ENCODE measurements around the gene KCNK3.

KCNK3 gene

DNA sequence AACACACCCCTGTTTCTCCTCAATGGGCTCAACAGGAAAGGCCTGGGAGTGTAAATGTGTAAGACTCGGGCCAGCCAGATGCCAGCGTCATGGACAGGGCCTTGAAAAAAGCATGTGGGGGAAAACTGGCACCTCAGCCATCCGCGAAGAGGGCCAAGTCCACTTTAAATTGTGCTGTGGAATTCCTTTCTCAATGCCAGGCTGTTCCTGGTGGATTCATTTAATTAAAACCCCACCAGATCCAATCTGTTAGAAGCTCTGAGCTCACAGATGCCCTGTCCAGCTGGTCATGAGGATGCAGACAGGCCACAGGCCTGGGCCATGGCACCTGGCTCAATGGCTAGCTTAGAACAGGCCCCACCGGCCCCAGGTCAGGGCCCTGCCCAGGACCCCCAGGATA, 24.8 kb downstream of the KCNK3 start:
- Histone ChIP-seq H2AK5ac (ENCODE audit: low read length, severe bottlenecking) (no peak overlapping the region), H3K4ac (ENCODE audit: low read depth in 1 of 2, low read length in 2 of 2) (no peak overlapping the region), H3K4me3 (ENCODE audit: insufficient read depth in 1 of 2, low read depth in 1 of 2, low read length in 2 of 2) (no peak overlapping the region), H3K18ac (ENCODE audit: low read depth in 1 of 2, low read length in 2 of 2) (no peak overlapping the region), H3K27me3 (ENCODE audit: control insufficient read depth in 1 of 2, insufficient read depth in 1 of 2, low read length in 2 of 2) (peaks cover 0 to 8% of the 10 kb centered on the region in 2 experiments), H2BK120ac (ENCODE audit: low read depth, low read length) (no peak overlapping the region), H3K9ac (ENCODE audit: low read length) (no peak overlapping the region), H3K4me1 (ENCODE audit: control insufficient read depth, insufficient read depth, low read depth, low read length) (peaks cover 20% of the 10 kb centered on the region), H3K9me3 (ENCODE audit: control insufficient read depth, low read length) (peaks cover 3% of the 10 kb centered on the region), H3K14ac (ENCODE audit: low read length in 2 of 2) (no peak overlapping the region), H2BK12ac (ENCODE audit: low read length in 2 of 2) (peak overlapping the region in 1 of 2 experiments; percentile 29), H3K4me2 (ENCODE audit: low read length, poor library complexity, severe bottlenecking) (no peak overlapping the region), H3K79me1 (replicated peaks; ENCODE audit: low read length, poor library complexity, severe bottlenecking) (no peaks in the 10 kb centered on the region), H2AFZ (ENCODE audit: low read depth, low read length) (no peak overlapping the region), H2BK5ac (ENCODE audit: low read depth, low read length, poor library complexity, severe bottlenecking) (no peak overlapping the region), H4K91ac (ENCODE audit: low read length) (no peak overlapping the region), H3K27ac (ENCODE audit: low read length, poor library complexity, severe bottlenecking) (no peak overlapping the region), H4K8ac (ENCODE audit: low read length) (no peak overlapping the region), H2BK15ac (ENCODE audit: low read depth, poor library complexity, severe bottlenecking) (no peak overlapping the region), H3K36me3 (ENCODE audit: control insufficient read depth in 1 of 2, insufficient read depth in 2 of 2, low read depth in 1 of 2, low read length in 2 of 2) (no peaks in the 10 kb centered on the region), H3K23ac (ENCODE audit: low read length in 2 of 2) (no peak overlapping the region)
- no peak for DNase-seq
- WGBS, result 91% methylated on average over 5 of the region's 5 CpGs

DNA sequence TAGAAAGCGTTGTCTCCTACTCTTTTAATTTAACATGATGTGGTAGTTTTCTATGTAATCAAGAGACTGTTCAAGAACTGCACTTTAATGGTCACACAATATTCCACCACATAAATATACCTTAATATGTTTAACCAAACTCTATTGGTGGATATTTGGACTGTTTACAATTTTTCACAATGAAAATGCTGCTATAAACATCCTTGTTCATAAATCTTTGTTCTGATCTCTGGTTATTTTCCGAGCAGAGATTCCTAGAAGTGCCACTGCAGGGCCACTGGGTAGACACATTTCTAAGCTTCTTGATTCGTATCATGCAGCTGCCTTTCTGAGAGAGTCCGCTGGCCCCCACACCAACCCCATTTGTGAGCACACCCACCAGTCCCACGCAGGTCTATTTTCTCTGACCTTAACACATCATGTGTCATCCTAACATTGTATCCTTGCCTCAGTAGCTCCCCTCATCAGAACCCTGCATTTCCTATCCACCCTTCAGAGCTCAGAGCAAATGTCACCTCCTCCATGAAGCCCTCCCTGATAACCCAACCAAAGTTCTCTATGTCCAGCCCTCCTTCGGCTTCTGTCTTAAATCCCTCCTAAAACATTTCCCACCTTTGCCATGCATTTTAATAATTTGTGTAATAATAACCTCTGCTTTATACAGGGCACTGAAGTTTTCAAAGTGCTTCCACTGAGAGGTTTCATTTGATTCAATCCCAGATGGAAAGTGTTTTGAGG, 26.6 kb downstream of the KCNK3 start:
- peak; percentile 33 for DNase-seq
- WGBS, result 61% methylated on average over 4 of the region's 6 CpGs
- H3K23ac ChIP-seq (ENCODE audit: low read length in 2 of 2), result no peak overlapping the region

DNA sequence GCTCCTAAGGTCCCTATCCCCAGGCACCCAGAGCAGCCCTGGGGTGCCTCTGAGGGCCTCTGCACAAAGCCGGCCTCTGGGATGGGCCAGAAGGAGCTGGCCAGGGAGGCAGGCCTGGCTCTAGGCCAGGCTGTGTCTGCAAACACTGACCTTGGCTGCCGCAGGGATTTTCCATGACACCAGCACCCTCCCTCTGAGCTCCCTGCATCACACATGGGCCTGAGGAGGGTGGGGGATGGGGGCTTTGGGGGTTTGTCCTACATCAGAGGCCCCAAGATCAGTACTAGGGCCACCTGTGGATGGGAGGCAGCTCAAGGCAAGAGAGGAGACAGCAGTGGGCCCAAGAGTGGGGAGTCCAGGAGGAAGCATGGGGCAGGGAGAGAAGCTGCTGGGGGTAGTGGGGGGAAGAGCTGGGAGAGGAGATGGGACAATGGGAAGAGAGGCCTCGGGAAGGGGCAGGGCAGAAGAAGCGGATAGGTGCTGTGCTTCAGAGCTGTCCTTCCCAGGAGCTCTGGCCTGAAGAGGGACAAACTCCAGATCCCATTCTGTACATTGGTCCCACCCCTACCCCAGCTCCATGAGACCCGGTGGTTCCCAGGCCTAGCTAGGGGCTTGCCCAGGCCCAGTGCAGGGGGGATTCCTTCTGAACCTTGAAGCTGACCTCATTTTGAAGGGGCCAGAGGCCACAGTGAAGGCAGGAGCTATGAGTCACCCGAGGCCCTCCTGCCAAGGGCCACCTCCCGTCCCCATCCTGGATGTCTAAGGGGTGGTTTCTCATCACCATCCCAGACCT, 28.0 kb downstream of the KCNK3 start:
- Histone ChIP-seq H4K8ac (ENCODE audit: low read length) (peak overlapping the region; percentile 5), H3K79me1 (replicated peaks; ENCODE audit: low read length, poor library complexity, severe bottlenecking) (no peaks in the 10 kb centered on the region), H2AFZ (ENCODE audit: low read depth, low read length) (no peak overlapping the region), H3K4me1 (ENCODE audit: control insufficient read depth, insufficient read depth, low read depth, low read length) (peaks cover 31% of the 10 kb centered on the region), H2BK120ac (ENCODE audit: low read depth, low read length) (no peak overlapping the region), H2BK5ac (ENCODE audit: low read depth, low read length, poor library complexity, severe bottlenecking) (no peak overlapping the region), H2AK5ac (ENCODE audit: low read length, severe bottlenecking) (no peak overlapping the region), H3K9ac (ENCODE audit: low read length) (peak overlapping the region; percentile 56), H3K14ac (ENCODE audit: low read length in 2 of 2) (peak overlapping the region in 1 of 2 experiments; percentile 45), H3K27ac (ENCODE audit: low read length, poor library complexity, severe bottlenecking) (no peak overlapping the region), H3K4me3 (ENCODE audit: insufficient read depth in 1 of 2, low read depth in 1 of 2, low read length in 2 of 2) (no peak overlapping the region), H3K27me3 (ENCODE audit: control insufficient read depth in 1 of 2, insufficient read depth in 1 of 2, low read length in 2 of 2) (no peaks in the 10 kb centered on the region), H4K91ac (ENCODE audit: low read length) (peak overlapping the region; percentile 67), H3K18ac (ENCODE audit: low read depth in 1 of 2, low read length in 2 of 2) (peak overlapping the region; percentile 1 to 82), H2BK15ac (ENCODE audit: low read depth, poor library complexity, severe bottlenecking) (peak overlapping the region; percentile 15), H3K4me2 (ENCODE audit: low read length, poor library complexity, severe bottlenecking) (no peak overlapping the region), H2BK12ac (ENCODE audit: low read length in 2 of 2) (peak overlapping the region; percentile 20 to 81), H3K4ac (ENCODE audit: low read depth in 1 of 2, low read length in 2 of 2) (peak overlapping the region in 1 of 2 experiments; percentile 1), H3K9me3 (ENCODE audit: control insufficient read depth, low read length) (peaks cover 3% of the 10 kb centered on the region), H3K36me3 (ENCODE audit: control insufficient read depth in 1 of 2, insufficient read depth in 2 of 2, low read depth in 1 of 2, low read length in 2 of 2) (no peaks in the 10 kb centered on the region), H3K23ac (ENCODE audit: low read length in 2 of 2) (no peak overlapping the region)
- WGBS, result 41% methylated on average over 4 of the region's 7 CpGs
- peak; percentile 91 for DNase-seq

More for the DNA sequence above, 26.6 kb downstream of the KCNK3 start:
- no peak overlapping the region for H3K27ac ChIP-seq (ENCODE audit: low read length, poor library complexity, severe bottlenecking)
- no peak overlapping the region for H3K14ac ChIP-seq (ENCODE audit: low read length in 2 of 2)
- peaks cover 24% of the 10 kb centered on the region for H3K4me1 ChIP-seq (ENCODE audit: control insufficient read depth, insufficient read depth, low read depth, low read length)
- H3K27me3 ChIP-seq (ENCODE audit: control insufficient read depth in 1 of 2, insufficient read depth in 1 of 2, low read length in 2 of 2), result no peaks in the 10 kb centered on the region
- no peak overlapping the region for H3K4me2 ChIP-seq (ENCODE audit: low read length, poor library complexity, severe bottlenecking)
- no peak overlapping the region for H2AK5ac ChIP-seq (ENCODE audit: low read length, severe bottlenecking)
- H3K9me3 ChIP-seq (ENCODE audit: control insufficient read depth, low read length), result peaks cover 3% of the 10 kb centered on the region
- H2BK12ac ChIP-seq (ENCODE audit: low read length in 2 of 2), result no peak overlapping the region
- H4K8ac ChIP-seq (ENCODE audit: low read length), result no peak overlapping the region
- no peak overlapping the region for H2BK15ac ChIP-seq (ENCODE audit: low read depth, poor library complexity, severe bottlenecking)
- no peaks in the 10 kb centered on the region for H3K79me1 ChIP-seq (replicated peaks; ENCODE audit: low read length, poor library complexity, severe bottlenecking)
- no peak overlapping the region for H2AFZ ChIP-seq (ENCODE audit: low read depth, low read length)
- H3K18ac ChIP-seq (ENCODE audit: low read depth in 1 of 2, low read length in 2 of 2), result no peak overlapping the region
- no peak overlapping the region for H4K91ac ChIP-seq (ENCODE audit: low read length)
- no peaks in the 10 kb centered on the region for H3K36me3 ChIP-seq (ENCODE audit: control insufficient read depth in 1 of 2, insufficient read depth in 2 of 2, low read depth in 1 of 2, low read length in 2 of 2)
- H2BK120ac ChIP-seq (ENCODE audit: low read depth, low read length), result no peak overlapping the region
- H3K4me3 ChIP-seq (ENCODE audit: insufficient read depth in 1 of 2, low read depth in 1 of 2, low read length in 2 of 2), result no peak overlapping the region
- H2BK5ac ChIP-seq (ENCODE audit: low read depth, low read length, poor library complexity, severe bottlenecking), result no peak overlapping the region
- H3K9ac ChIP-seq (ENCODE audit: low read length), result no peak overlapping the region
- H3K4ac ChIP-seq (ENCODE audit: low read depth in 1 of 2, low read length in 2 of 2), result no peak overlapping the region

Measured in mesenchymal stem cell (in vitro differentiated cells and primary cell).